WI38 (cell line): ENCODE data around the gene GARS1.

Source experiments
- H3K4me3 ChIP-seq: 2 replicates; pipeline ENCODE4 v1.5.1; 2011; ENCODE audit warnings: low read depth, mild to moderate bottlenecking, control low read depth, low read length
- CTCF ChIP-seq: IDR thresholded peaks from 2 replicates; pipeline ENCODE4 v1.5.1; 2012; ENCODE audit warnings: low read depth, mild to moderate bottlenecking, control low read depth, low read length

The GARS1 gene

GRCh38 chr7:30612658-30613265 is 18.1 kb downstream of the GARS1 start:
- no peak for TF ChIP-seq CTCF
- H3K4me3 ChIP-seq = no peak overlapping the region

GRCh38 chr7:30613366-30614325 is 19.0 kb downstream of the GARS1 start:
- no peak overlapping the region for H3K4me3 ChIP-seq
- no peak for TF ChIP-seq CTCF

GRCh38 chr7:30616318-30616717 is 21.6 kb downstream of the GARS1 start:
- TF ChIP-seq CTCF = no peak
- H3K4me3 ChIP-seq = no peak overlapping the region

GRCh38 chr7:30617359-30617758 is 22.7 kb downstream of the GARS1 start:
- no peak for TF ChIP-seq CTCF
- no peak overlapping the region for H3K4me3 ChIP-seq

GRCh38 chr7:30618080-30618676 is 23.5 kb downstream of the GARS1 start:
- no peak for TF ChIP-seq CTCF
- H3K4me3 ChIP-seq = no peak overlapping the region

- no peak overlapping the region for H3K4me3 ChIP-seq
- TF ChIP-seq CTCF = no peak
These were observed 24.3 kb downstream of the GARS1 start for GRCh38 chr7:30618961-30619360.

- no peak overlapping the region for H3K4me3 ChIP-seq
- no peak for TF ChIP-seq CTCF
These were observed 30.6 kb downstream of the GARS1 start for GRCh38 chr7:30625283-30625682.
